Measurements from ENCODE around the gene SLC15A2.

GRCh38 chr3:121958801-121959200 is 64.6 kb downstream of the SLC15A2 start:
- TF ChIP-seq, protein P1, sequence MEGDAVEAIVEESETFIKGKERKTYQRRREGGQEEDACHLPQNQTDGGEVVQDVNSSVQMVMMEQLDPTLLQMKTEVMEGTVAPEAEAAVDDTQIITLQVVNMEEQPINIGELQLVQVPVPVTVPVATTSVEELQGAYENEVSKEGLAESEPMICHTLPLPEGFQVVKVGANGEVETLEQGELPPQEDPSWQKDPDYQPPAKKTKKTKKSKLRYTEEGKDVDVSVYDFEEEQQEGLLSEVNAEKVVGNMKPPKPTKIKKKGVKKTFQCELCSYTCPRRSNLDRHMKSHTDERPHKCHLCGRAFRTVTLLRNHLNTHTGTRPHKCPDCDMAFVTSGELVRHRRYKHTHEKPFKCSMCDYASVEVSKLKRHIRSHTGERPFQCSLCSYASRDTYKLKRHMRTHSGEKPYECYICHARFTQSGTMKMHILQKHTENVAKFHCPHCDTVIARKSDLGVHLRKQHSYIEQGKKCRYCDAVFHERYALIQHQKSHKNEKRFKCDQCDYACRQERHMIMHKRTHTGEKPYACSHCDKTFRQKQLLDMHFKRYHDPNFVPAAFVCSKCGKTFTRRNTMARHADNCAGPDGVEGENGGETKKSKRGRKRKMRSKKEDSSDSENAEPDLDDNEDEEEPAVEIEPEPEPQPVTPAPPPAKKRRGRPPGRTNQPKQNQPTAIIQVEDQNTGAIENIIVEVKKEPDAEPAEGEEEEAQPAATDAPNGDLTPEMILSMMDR (IDR thresholded peaks at IDR 0.05): no peak
- TF ChIP-seq POLR2AphosphoS5 (IDR thresholded peaks at IDR 0.05): no peak
- no peak for TF ChIP-seq POLR2A (IDR thresholded peaks at IDR 0.05)
- TF ChIP-seq EP300 (IDR thresholded peaks at IDR 0.05): no peak

All from sigmoid colon (tissue), 4 donors.